ENCODE results near the gene SLIT3.

DNA sequence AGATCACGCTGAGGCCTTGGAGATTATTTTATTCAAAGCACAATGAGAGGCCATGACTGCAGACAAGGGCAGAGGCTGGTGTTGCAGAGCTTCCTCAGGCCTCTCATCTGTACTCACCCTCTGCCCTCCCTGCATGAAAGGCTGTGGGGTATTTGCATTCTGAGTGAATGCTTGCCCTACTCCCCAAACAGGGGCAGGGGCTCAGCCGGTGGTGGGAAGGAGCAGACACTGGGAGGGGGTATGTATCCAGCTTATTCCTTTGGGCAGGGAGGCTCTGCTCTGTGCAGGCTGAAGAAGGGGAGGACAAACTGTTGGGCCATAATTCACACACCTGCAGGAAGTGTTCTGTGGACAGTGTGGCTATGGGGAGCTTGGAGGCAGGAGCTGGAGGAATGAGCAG is 573.4 kb downstream of the SLIT3 start:
- TF ChIP-seq POLR2A (IDR thresholded peaks at IDR 0.05) = no peak
- TF ChIP-seq, protein P1, sequence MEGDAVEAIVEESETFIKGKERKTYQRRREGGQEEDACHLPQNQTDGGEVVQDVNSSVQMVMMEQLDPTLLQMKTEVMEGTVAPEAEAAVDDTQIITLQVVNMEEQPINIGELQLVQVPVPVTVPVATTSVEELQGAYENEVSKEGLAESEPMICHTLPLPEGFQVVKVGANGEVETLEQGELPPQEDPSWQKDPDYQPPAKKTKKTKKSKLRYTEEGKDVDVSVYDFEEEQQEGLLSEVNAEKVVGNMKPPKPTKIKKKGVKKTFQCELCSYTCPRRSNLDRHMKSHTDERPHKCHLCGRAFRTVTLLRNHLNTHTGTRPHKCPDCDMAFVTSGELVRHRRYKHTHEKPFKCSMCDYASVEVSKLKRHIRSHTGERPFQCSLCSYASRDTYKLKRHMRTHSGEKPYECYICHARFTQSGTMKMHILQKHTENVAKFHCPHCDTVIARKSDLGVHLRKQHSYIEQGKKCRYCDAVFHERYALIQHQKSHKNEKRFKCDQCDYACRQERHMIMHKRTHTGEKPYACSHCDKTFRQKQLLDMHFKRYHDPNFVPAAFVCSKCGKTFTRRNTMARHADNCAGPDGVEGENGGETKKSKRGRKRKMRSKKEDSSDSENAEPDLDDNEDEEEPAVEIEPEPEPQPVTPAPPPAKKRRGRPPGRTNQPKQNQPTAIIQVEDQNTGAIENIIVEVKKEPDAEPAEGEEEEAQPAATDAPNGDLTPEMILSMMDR (IDR thresholded peaks at IDR 0.05) = no peak
